Mesothelial cell of epicardium (in vitro differentiated cells): ENCODE measurements around the gene ELF4. TPM values are rescaled to one million over a fixed set of nuclear protein-coding genes. Genes with fewer than 3 reads are reported as not detected.

ENCODE experiments used
- DNase-seq, 2 experiments: peaks; one replicate each; pipeline ENCODE4 v3.0.0; 2021; ENCODE audit warnings: low spot score in 2 of 2; ENCODE audit not compliant: unreplicated experiment in 2 of 2
- H3K27ac Mint-ChIP-seq: 2 replicates; pipeline ENCODE4 v1.8.0; 2021; ENCODE audit warnings: mixed read lengths
- H3K27me3 Mint-ChIP-seq: 2 replicates; pipeline ENCODE4 v1.8.0; 2021; ENCODE audit warnings: low read depth, mixed read lengths
- H3K36me3 Mint-ChIP-seq: 2 replicates; pipeline ENCODE4 v1.8.0; 2021; ENCODE audit warnings: mixed read lengths
- H3K4me1 Mint-ChIP-seq: 2 replicates; pipeline ENCODE4 v1.8.0; 2021; ENCODE audit warnings: mixed read lengths
- H3K4me3 Mint-ChIP-seq: 2 replicates; pipeline ENCODE4 v1.8.0; 2021; ENCODE audit warnings: mild to moderate bottlenecking, moderate library complexity, mixed read lengths
- H3K9me3 Mint-ChIP-seq: 2 replicates; pipeline ENCODE4 v1.8.0; 2021; ENCODE audit warnings: mixed read lengths
- CTCF ChIP-seq: fragments of 200-600 bp; sonication (generic); IDR thresholded peaks from one replicate; pipeline ENCODE4 v1.5.0; 2021; ENCODE audit warnings: antibody characterized with exemption; ENCODE audit not compliant: unreplicated experiment
- total RNA-seq: library from RNA; stranded (reverse); gene quantifications from 3 replicates; pipeline ENCODE4 v1.2.1, GENCODE V29; 2021

Gene ELF4
- total RNA-seq, 1 donor from 2014 or later, result 22.9 TPM

GRCh38 chrX:130114141-130114588, 3.9 kb upstream of the ELF4 start:
- TF ChIP-seq CTCF, result no peak
- no peak for DNase-seq
- H3K4me1 Mint-ChIP-seq, result peaks cover 19% of the 10 kb centered on the region
- no peak overlapping the region for H3K27ac Mint-ChIP-seq
- H3K9me3 Mint-ChIP-seq, result no peaks in the 10 kb centered on the region
- no peaks in the 10 kb centered on the region for H3K36me3 Mint-ChIP-seq
- peaks cover 2% of the 10 kb centered on the region for H3K27me3 Mint-ChIP-seq
- no peak overlapping the region for H3K4me3 Mint-ChIP-seq

- TF ChIP-seq CTCF, result no peak
- H3K4me3 Mint-ChIP-seq, result peak overlapping the region; percentile 58
- peak in 1 of 2 experiments; percentile 45 for DNase-seq
- H3K27ac Mint-ChIP-seq, result peak overlapping the region; percentile 73
- H3K4me1 Mint-ChIP-seq, result peaks cover 24% of the 10 kb centered on the region
- H3K9me3 Mint-ChIP-seq, result no peaks in the 10 kb centered on the region
- no peaks in the 10 kb centered on the region for H3K36me3 Mint-ChIP-seq
- H3K27me3 Mint-ChIP-seq, result peaks cover 2% of the 10 kb centered on the region
These were observed 1.2 kb upstream of the ELF4 start for GRCh38 chrX:130111220-130112154.

GRCh38 chrX:130109429-130110378, 593 bp downstream of the ELF4 start:
- Mint-ChIP-seq H3K4me3 (peak overlapping the region; percentile 77), H3K36me3 (no peaks in the 10 kb centered on the region), H3K9me3 (no peaks in the 10 kb centered on the region), H3K4me1 (peaks cover 33% of the 10 kb centered on the region), H3K27ac (peak overlapping the region; percentile 85), H3K27me3 (peaks cover 2% of the 10 kb centered on the region)
- no peak for TF ChIP-seq CTCF
- peak in 1 of 2 experiments; percentile 46 for DNase-seq

DNA sequence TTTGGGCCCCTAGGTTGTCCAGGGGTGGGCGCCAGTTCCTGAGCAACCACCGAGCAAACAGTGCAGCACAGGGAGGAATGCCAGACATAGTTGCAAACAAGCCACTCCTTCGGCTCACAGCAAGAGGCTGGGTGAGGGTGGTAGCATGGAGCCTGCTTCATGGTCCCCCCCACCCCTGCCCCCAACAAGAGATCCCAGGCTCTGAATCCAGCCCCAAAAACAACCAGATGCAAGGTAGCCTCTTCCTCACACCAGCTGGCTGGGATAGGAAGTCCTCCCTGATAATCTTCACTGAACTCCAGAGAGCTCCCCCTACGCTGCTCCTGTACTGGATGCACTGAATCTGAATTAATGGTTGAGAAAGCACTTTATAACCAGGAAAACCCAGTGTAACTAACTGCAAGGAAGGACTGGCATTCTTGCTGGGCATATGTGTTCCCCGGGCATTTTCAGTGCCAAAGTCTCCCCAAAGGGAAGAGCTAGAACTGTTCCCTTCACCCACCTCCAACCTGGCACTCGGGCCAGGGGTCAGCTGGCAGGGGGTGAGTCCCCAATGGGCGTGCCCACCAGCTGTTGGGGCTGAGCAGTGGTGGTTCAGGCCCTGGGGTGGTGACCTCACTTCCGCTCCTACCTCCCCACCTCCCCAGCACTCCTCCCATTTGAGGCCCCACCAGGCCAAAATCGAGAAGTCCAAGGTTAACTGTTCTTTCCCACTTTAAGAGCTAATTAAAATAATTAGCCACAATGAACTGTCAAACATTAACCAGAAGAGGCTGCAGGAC, 1.5 kb downstream of the ELF4 start:
- H3K36me3 Mint-ChIP-seq, result no peaks in the 10 kb centered on the region
- H3K4me1 Mint-ChIP-seq, result peaks cover 33% of the 10 kb centered on the region
- no peak for TF ChIP-seq CTCF
- H3K4me3 Mint-ChIP-seq, result peak overlapping the region; percentile 77
- peaks cover 2% of the 10 kb centered on the region for H3K27me3 Mint-ChIP-seq
- peak overlapping the region; percentile 85 for H3K27ac Mint-ChIP-seq
- no peak for DNase-seq
- no peaks in the 10 kb centered on the region for H3K9me3 Mint-ChIP-seq

DNA sequence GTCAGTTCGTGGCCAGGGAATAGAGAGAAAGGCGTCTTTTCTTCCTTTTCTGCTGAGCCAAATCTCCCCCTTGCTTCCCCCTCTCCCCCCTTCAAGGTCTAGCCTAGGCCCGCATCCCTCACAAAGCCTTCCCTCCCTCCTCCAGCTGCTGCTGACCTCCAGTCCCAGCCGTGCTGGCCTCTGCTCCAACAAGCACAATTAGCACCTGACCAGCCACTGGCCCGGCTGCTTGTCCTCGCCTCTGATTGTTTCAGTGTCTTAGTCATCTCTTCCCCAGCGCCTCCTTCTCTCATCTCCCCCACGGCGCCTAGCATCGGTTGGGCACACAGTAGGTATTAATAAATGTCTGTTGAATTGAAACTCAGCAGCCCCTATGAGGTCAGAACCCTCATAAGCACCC, 4.2 kb downstream of the ELF4 start:
- H3K4me3 Mint-ChIP-seq, result no peak overlapping the region
- peaks cover 27% of the 10 kb centered on the region for H3K4me1 Mint-ChIP-seq
- peak overlapping the region; percentile 81 for H3K27ac Mint-ChIP-seq
- peaks cover 2% of the 10 kb centered on the region for H3K27me3 Mint-ChIP-seq
- peaks cover 1% of the 10 kb centered on the region for H3K36me3 Mint-ChIP-seq
- H3K9me3 Mint-ChIP-seq, result peaks cover 6% of the 10 kb centered on the region
- TF ChIP-seq CTCF, result no peak
- DNase-seq, result no peak
